H9 (cell line): ENCODE measurements around the gene RAPSN. TPM values are rescaled to one million over a fixed set of nuclear protein-coding genes. Genes with fewer than 3 reads are reported as not detected.

Experiments
- DNase-seq: peaks from one replicate; pipeline ENCODE4 v3.0.0-alpha.2; 2017
- H2AFZ ChIP-seq: one replicate; pipeline ENCODE4 v1.6.1; 2013; ENCODE audit warnings: mild to moderate bottlenecking, low read length, control low read depth, moderate library complexity
- H2AK5ac ChIP-seq: 2 replicates; pipeline ENCODE4 v1.6.1; 2013; ENCODE audit warnings: low read length, control low read depth, mixed read lengths; ENCODE audit not compliant: insufficient read length
- H2BK120ac ChIP-seq: one replicate; pipeline ENCODE4 v1.6.1; 2013; ENCODE audit warnings: low read depth, mild to moderate bottlenecking, low read length, control low read depth, inconsistent platforms; ENCODE audit not compliant: poor library complexity, severe bottlenecking
- H2BK12ac ChIP-seq: 2 replicates; pipeline ENCODE4 v1.6.1; 2013; ENCODE audit warnings: low read length, control low read depth, mixed read lengths, low read depth; ENCODE audit not compliant: insufficient read length
- H2BK15ac ChIP-seq: 2 replicates; pipeline ENCODE4 v1.6.1; 2013; ENCODE audit warnings: low read depth, low read length, control low read depth
- H2BK20ac ChIP-seq: one replicate; pipeline ENCODE4 v1.6.1; 2013; ENCODE audit warnings: low read depth, mild to moderate bottlenecking, low read length, control low read depth, inconsistent platforms; ENCODE audit not compliant: poor library complexity, severe bottlenecking
- H2BK5ac ChIP-seq: 2 replicates; pipeline ENCODE4 v1.6.1; 2013; ENCODE audit warnings: low read length, control low read depth, mixed read lengths; ENCODE audit not compliant: insufficient read length
- H3K14ac ChIP-seq: 2 replicates; pipeline ENCODE4 v1.6.1; 2013; ENCODE audit warnings: low read length, control low read depth; ENCODE audit not compliant: insufficient read depth
- H3K18ac ChIP-seq: 2 replicates; pipeline ENCODE4 v1.6.1; 2013; ENCODE audit warnings: low read depth, mild to moderate bottlenecking, mixed read lengths, low read length, control low read depth; ENCODE audit not compliant: insufficient read length
- H3K23ac ChIP-seq: 2 replicates; pipeline ENCODE4 v1.6.1; 2013; ENCODE audit warnings: low read length, control low read depth, mixed read lengths, low read depth; ENCODE audit not compliant: insufficient read length
- H3K23me2 ChIP-seq: 2 replicates; pipeline ENCODE4 v1.6.1; 2013; ENCODE audit warnings: low read depth, mild to moderate bottlenecking, mixed read lengths, low read length, control low read depth; ENCODE audit not compliant: insufficient read length, poor library complexity, severe bottlenecking
- H3K27ac ChIP-seq: 2 replicates; pipeline ENCODE4 v1.5.1; 2013; ENCODE audit warnings: low read length, control low read depth, mixed read lengths, low read depth; ENCODE audit not compliant: insufficient read length
- H3K27me3 ChIP-seq: 2 replicates; pipeline ENCODE4 v1.6.1; 2013; ENCODE audit warnings: low read length, control low read depth, inconsistent platforms; ENCODE audit not compliant: insufficient read depth
- H3K4ac ChIP-seq: 2 replicates; pipeline ENCODE4 v1.6.1; 2013; ENCODE audit warnings: low read depth, mild to moderate bottlenecking, control low read depth, inconsistent platforms, low read length, moderate library complexity
- H3K4me1 ChIP-seq: 2 replicates; pipeline ENCODE4 v1.6.1; 2013; ENCODE audit warnings: low read length, control low read depth, inconsistent platforms; ENCODE audit not compliant: insufficient read depth
- H3K4me2 ChIP-seq: 2 replicates; pipeline ENCODE4 v1.6.1; 2013; ENCODE audit warnings: low read length, control low read depth, mixed read lengths; ENCODE audit not compliant: insufficient read length, insufficient read depth
- H3K56ac ChIP-seq: 2 replicates; pipeline ENCODE4 v1.6.1; 2013; ENCODE audit warnings: low read depth, mild to moderate bottlenecking, mixed read lengths, low read length, control low read depth; ENCODE audit not compliant: insufficient read length
- H3K79me1 ChIP-seq: 2 replicates; pipeline ENCODE4 v1.6.1; 2013; ENCODE audit warnings: low read depth, mild to moderate bottlenecking, moderate library complexity, low read length, control low read depth, inconsistent platforms; ENCODE audit not compliant: insufficient read depth, poor library complexity, severe bottlenecking
- H3K79me2 ChIP-seq: 2 replicates; pipeline ENCODE4 v1.6.1; 2013; ENCODE audit warnings: low read length, control low read depth, inconsistent platforms; ENCODE audit not compliant: insufficient read depth
- H3K9ac ChIP-seq: 2 replicates; pipeline ENCODE4 v1.6.1; 2013; ENCODE audit warnings: low read length, control low read depth, mixed read lengths; ENCODE audit not compliant: insufficient read length; ENCODE audit errors: extremely low read depth
- H3K9me3 ChIP-seq: one replicate; pipeline ENCODE4 v1.6.1; 2013; ENCODE audit warnings: low read depth, low read length, inconsistent platforms; ENCODE audit not compliant: control insufficient read depth
- H3T11ph ChIP-seq: one replicate; pipeline ENCODE4 v1.6.1; 2013; ENCODE audit warnings: mild to moderate bottlenecking, low read length, control low read depth, inconsistent platforms
- H4K20me1 ChIP-seq: one replicate; pipeline ENCODE4 v1.6.1; 2013; ENCODE audit not compliant: control insufficient read depth, insufficient read length, insufficient read depth
- H4K5ac ChIP-seq: 2 replicates; pipeline ENCODE4 v1.6.1; 2013; ENCODE audit warnings: low read depth, mild to moderate bottlenecking, mixed read lengths, low read length, control low read depth; ENCODE audit not compliant: insufficient read length
- H4K8ac ChIP-seq: replicated peaks from 2 replicates; pipeline ENCODE4 v1.6.1; 2013; ENCODE audit warnings: low read length, control low read depth, mixed read lengths, low read depth; ENCODE audit not compliant: insufficient read length
- H4K91ac ChIP-seq: 2 replicates; pipeline ENCODE4 v1.6.1; 2013; ENCODE audit warnings: low read depth, mild to moderate bottlenecking, moderate library complexity, mixed read lengths, low read length, control low read depth; ENCODE audit not compliant: insufficient read length
- H3K27ac Mint-ChIP-seq, 3 experiments: 2 replicates in 2 of 3; 3 replicates in 1 of 3; pipeline ENCODE4 v1.8.0; 2020 to 2021; ENCODE audit warnings: mixed read lengths in 3 of 3, mild to moderate bottlenecking in 1 of 3, moderate library complexity in 1 of 3
- H3K27me3 Mint-ChIP-seq: 2 replicates; pipeline ENCODE4 v1.8.0; 2021; ENCODE audit warnings: low read depth, mild to moderate bottlenecking, moderate library complexity, mixed read lengths
- H3K36me3 Mint-ChIP-seq, 3 experiments: 2 replicates in 2 of 3; 3 replicates in 1 of 3; pipeline ENCODE4 v1.8.0; 2020 to 2021; ENCODE audit warnings: low read depth in 3 of 3, mixed read lengths in 3 of 3; ENCODE audit not compliant: insufficient read depth in 1 of 3
- H3K4me1 Mint-ChIP-seq, 2 experiments: 2 replicates each; pipeline ENCODE4 v1.8.0; 2020; ENCODE audit warnings: mixed read lengths in 2 of 2
- H3K4me3 Mint-ChIP-seq, 2 experiments: 2 replicates in 1 of 2; 3 replicates in 1 of 2; pipeline ENCODE4 v1.8.0; 2020 to 2021; ENCODE audit warnings: mild to moderate bottlenecking in 2 of 2, mixed read lengths in 2 of 2, moderate library complexity in 1 of 2
- H3K9me3 Mint-ChIP-seq, 2 experiments: 2 replicates in 1 of 2; 3 replicates in 1 of 2; pipeline ENCODE4 v1.8.0; 2020; ENCODE audit warnings: mild to moderate bottlenecking in 2 of 2, mixed read lengths in 2 of 2, moderate library complexity in 1 of 2
- CTCF ChIP-seq: fragments of 200-600 bp; sonication (generic); conservative IDR thresholded peaks from 3 replicates; pipeline ENCODE4 v1.8.0; 2021; ENCODE audit warnings: antibody characterized with exemption, mild to moderate bottlenecking
- WGBS: extraction: QIAGEN DNeasy Blood & Tissue Kit; methylation state at CpG from one replicate; pipeline ENCODE4 v1.1.7; 2013; ENCODE audit warnings: missing lambda C conversion rate, low lambda C conversion rate, mixed read lengths; ENCODE audit not compliant: insufficient read length; ENCODE audit errors: extremely low coverage; 5-methylcytosine and 5-hydroxymethylcytosine counted together
- total RNA-seq: library from RNA; stranded (reverse); gene quantifications from 2 replicates; pipeline ENCODE4 v1.2.1, GENCODE V29; 2021

Gene RAPSN
- total RNA-seq, 1 experiment from 2014 or later = 0.48 TPM

- Histone ChIP-seq H2BK5ac (no peak overlapping the region), H3K14ac (no peak overlapping the region), H3K79me2 (no peaks in the 10 kb centered on the region), H3K23me2 (no peaks in the 10 kb centered on the region), H3K4ac (no peak overlapping the region), H2AFZ (no peak overlapping the region), H3K4me1 (no peaks in the 10 kb centered on the region), H3K23ac (no peak overlapping the region), H3T11ph (no peak overlapping the region), H3K9ac (no peak overlapping the region), H2AK5ac (no peak overlapping the region), H2BK120ac (no peak overlapping the region), H3K18ac (no peak overlapping the region), H3K9me3 (no peaks in the 10 kb centered on the region), H4K8ac (no peak overlapping the region), H4K5ac (no peak overlapping the region), H4K91ac (no peak overlapping the region), H2BK20ac (no peak overlapping the region), H4K20me1 (no peaks in the 10 kb centered on the region), H2BK12ac (no peak overlapping the region), H3K56ac (no peak overlapping the region), H3K4me2 (no peak overlapping the region), H3K79me1 (peaks cover 9% of the 10 kb centered on the region), H2BK15ac (no peak overlapping the region), H3K27ac (no peak overlapping the region), H3K27me3 (no peaks in the 10 kb centered on the region)
- no CpG with 5 or more reads among the region's 3 CpGs for WGBS
- Mint-ChIP-seq H3K4me3 (no peak overlapping the region), H3K36me3 (peaks cover 33 to 61% (median 49%) of the 10 kb centered on the region in 3 experiments; a peak in 6 of 7 replicates), H3K27ac (peak overlapping the region in 1 of 3 experiments; percentile 46; a peak in 2 of 7 replicates), H3K9me3 (no peaks in the 10 kb centered on the region), H3K4me1 (no peaks in the 10 kb centered on the region), H3K27me3 (no peaks in the 10 kb centered on the region)
- TF ChIP-seq CTCF = no peak
- no peak for DNase-seq
Measured at GRCh38 chr11:47488111-47488510, 39.2 kb upstream of the RAPSN start.
